HUDEP-2 (cell line): ENCODE measurements around the gene CETP.

ENCODE experiments used
- DNase-seq, 76 experiments: peaks; one replicate each; lab custom pipeline; 2025; ENCODE audit not compliant: unreplicated experiment in 76 of 76; lab: John Stamatoyannopoulos, UW

Gene CETP, protein sequence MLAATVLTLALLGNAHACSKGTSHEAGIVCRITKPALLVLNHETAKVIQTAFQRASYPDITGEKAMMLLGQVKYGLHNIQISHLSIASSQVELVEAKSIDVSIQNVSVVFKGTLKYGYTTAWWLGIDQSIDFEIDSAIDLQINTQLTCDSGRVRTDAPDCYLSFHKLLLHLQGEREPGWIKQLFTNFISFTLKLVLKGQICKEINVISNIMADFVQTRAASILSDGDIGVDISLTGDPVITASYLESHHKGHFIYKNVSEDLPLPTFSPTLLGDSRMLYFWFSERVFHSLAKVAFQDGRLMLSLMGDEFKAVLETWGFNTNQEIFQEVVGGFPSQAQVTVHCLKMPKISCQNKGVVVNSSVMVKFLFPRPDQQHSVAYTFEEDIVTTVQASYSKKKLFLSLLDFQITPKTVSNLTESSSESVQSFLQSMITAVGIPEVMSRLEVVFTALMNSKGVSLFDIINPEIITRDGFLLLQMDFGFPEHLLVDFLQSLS

DNA sequence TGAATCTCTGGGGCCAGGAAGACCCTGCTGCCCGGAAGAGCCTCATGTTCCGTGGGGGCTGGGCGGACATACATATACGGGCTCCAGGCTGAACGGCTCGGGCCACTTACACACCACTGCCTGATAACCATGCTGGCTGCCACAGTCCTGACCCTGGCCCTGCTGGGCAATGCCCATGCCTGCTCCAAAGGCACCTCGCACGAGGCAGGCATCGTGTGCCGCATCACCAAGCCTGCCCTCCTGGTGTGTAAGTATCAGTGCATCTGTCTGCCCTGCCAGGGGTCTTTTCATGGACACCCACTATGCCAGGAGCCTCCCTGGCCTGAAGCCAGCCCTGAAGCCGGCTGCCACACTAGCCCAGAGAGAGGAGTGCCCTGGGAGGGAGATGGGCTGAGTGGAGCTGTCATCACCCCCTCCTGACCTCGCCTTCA, at the start of gene CETP:
Gene CETP, plus strand, starts transcription at position 100 of the 431 bp plus-strand sequence. Its CDS starts 30 bp downstream, at position 130.
- DNase-seq: no peak

DNA sequence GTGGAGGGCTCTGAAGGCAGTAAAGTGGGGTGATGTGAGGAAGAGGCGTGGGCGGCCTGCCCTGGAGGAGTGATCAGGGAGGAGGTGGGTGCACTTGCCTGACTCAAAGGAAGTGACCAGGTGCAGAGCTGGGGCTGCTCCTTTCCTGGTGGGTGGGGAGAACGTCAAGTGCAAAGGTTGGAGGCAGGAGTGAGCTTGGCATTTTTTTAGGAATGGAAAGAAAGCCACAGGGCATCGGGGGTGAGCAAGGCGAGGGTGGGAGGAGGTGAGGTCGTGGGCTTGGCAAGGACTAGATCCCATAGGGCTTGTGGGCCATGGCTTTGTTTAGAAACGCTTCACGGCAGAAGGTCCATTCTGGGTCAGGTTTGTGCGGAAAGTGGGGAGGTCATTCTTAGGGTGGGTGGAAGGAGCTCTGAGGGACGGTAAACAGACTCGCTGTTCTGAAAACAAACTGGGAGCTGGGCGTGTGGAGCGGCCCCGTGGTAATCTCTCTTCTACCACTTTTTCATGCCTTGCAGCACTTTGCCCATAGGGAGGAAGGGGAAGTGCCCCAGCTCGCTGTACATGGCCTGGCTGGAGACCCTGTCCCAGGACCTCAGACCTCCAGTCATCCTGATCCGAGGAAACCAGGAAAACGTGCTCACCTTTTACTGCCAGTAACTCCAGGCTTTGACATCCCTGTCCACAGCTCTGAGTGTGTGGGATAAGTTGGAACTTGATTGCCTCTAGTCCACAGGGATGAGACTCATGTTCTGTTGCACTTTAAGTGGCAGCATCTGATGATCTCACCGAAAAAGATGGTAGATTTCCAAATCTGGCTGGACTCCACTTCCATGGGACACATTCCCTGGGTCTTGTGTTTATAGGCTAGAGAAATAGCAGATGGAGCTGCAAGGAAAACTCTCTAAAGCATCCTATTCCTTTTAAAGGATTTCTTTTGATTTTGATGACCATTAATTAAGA, 48.7 kb upstream of the CETP start:
- no peak for DNase-seq

DNA sequence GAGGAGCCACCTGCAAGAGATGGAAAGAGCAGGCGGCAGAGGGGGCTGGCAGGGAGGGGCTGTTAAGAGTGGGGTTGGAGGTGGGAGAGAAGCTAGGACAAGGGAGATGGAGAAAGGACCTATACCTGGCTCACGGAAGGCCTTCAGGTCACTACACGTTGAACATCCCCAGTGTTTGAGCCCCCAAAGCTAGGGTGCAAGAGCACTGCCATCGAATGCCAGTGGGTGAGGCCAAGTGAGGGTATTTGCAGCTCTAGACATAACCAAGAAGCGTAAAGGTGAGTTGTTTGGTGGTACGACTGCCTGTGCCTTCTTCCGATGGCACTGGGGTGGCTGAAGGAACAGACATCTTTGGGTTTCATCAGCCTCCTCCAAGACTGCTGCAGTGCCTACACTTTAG, 46.9 kb upstream of the CETP start:
- no peak for DNase-seq

DNA sequence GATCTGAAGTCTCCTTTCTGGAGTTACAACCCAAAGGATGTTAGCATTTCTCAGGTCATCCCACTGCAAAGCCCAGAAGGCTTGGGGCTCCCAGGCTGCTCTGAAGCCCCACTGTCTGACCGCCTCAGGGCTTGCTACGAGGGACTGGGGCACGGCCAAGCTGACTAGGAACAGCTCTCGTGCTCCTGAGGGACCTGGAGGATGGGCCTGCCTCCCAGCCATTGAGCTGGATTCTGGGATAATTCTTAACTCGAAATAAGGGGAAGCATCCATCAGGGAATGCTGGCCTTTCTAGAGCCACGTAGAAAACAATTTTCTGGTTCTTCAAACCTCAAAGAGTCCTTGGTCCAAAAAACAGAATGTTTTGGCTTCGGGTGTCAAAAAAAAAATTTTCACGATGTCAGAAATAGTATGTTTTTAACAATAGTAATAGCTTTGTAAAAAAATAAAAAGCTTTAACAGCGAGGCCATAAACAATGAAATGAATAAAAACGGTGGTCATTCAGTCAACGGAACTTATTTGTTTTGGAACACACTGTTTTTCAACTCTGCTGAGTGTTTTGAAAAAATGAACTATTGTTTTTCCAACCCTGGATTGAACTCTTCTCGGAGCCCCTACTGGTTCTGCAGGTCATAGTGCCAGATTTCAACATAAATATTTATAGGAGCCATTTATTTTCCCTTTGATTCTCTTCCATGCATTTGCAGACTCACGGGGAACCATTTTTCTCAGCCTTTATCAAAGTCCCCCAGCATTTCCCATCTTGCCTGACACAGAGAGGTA, 46.2 kb upstream of the CETP start:
- DNase-seq: no peak

DNA sequence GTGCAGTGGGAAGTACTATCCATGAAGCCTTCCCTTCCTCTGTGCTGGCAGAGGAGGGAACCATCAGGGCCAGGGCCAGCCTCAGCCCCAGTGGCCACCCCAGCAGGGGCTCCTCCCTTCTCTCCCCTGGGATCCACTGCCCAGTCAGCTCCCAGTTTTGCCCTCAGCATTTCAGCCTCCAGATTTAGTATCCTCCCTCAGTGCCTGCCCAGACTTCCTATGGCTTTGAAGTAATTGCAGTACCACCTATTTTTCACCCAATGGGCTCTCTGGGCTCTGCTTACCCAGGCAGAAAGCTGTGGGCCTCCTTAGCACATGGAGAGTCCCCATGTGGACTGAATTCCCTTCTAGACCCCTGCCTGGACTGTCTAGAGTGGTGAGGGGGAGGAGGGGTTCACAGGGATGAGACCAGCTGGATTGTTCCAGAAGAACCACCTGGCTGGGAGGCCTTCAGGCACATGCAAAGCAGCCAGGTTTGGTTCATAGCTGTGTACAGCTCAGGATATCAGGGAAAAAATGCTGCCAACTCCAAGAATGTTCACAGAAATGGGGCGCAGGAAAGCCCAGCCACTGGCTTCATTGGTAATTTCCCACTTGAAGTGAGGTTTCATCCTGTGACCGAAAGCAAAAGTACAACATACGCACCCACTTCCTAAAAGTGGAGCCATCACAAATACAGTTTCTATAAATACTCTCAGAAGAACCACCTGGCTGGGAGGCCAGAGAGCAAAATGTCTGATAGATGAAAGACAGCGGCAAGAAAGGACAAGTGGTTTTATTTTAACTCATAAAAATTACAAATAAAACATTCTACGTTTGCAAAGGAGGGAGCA, 45.0 kb upstream of the CETP start:
- DNase-seq: no peak

DNA sequence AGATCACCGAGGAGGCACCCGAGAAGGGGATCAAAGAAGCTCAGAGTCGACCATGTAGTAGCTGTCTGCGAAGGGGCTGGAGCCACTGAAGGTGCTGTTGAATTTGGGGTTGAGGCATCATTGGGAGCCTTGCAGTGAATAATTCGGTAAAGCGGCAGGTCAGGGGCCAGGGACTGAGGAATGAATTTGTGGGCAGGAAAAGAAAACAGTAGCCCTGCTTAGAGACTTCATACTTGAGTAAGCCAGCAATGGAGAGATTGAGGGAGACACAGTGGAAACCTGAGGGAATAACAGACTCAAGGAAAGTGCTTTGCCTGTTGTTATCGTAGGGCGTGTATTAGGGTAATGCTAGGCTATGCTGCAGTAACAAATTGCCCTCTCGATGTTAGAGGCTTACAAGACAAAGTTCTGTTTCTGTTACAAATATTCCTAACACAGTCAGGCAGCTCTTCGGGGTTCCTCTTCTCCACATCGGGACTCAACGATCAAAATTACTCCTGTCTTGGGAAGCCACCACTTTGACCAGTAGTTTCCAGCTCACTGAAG, 43.2 kb upstream of the CETP start:
- DNase-seq: no peak

DNA sequence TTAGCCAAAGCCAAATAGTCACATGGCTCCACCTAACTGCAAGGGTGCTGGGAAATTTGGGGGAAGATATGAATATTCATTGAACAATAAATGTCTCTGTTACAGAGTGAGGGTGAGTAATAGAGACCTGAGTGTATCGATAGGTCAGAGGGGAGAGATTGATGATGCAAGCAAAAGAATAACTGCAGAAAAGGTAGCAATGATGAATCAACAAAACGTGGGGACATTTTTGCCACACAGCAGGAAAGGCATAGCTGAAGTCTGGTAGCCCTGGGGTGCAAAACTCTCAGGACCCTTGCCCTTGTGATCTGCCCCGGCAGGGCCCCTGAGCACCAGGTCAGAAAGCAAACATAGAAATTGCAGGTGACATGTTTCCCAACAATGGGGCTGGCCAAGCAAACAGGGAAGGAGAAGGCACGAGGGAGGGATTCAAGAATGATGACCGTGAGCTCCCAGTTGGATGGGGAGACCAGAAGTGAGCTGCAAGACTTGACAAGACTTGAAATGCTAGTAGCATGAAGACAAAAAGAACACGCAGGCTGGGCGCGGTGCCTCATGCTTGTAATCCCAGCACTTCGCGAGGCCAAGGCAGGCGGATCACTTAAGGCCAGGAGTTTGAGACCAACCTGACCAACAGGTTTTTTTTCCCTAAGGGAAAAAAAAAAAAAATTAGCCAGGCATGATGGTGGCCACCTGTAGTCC, 42.5 kb upstream of the CETP start:
- DNase-seq: no peak

DNA sequence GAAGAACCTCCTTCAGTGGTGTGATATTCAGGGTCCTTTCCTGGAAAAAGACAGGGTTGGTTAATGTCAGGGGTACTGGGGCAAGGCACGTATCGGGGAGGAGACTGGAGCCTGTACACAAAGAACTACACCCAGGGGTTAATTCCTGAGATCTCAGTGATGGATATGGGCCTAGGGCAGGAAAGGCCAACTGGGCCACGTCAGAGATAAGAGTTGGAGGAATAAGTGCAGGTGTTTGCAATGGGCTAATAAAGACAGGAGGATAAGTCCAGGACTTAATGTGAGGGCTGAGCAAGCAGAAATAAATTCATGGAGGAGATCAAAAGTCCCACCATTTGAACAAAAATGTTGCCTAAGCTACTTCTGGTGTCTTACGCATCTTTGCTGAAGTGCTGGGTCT, 40.2 kb upstream of the CETP start:
- DNase-seq: no peak

DNA sequence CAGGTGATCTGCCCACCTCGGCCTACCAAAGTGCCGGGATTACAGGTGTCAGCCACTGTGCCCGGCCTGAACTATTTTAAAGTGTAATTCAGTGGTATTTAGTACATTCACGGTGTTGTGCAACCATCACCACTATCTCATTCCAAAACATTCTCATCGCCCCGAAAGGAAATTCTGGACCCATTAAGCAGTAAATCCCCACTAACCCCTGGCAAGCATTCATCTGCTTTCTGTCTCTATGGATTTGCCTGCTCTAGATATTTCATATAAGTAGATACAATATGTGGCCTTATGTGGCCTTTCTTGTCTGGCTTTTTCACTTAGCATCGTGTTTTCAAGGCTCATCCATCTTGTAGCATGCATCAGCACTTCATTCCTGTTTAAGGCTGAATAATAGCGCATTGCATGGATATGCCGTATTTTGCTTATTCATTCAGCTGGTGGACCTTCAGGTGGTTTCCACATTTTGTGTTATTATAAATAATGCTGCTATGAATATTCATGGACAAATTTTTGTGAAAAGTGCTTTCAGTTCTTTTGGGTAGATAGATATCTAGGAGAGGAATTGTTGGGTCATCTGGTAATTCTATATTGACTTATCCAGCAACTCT, 38.2 kb upstream of the CETP start:
- no peak for DNase-seq

DNA sequence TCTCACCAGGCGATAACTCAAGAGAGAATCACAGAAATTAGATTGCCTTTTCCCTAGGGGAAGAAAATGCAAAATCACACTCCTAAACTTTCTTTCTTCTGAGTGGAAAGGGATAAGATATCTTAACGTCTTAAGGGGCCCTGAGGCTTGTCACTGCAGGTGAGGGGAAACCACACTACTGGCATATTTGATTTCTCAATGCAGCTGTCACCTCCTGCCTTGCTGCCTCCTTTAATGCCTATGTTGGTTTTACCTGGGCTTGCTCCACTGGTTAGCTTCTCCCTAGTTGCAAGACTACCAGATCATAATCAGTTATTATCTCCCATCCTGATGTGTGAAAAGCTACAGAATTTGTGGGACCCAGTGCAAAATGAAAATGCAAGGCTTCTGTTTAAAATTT, 34.3 kb upstream of the CETP start:
- DNase-seq: no peak

DNA sequence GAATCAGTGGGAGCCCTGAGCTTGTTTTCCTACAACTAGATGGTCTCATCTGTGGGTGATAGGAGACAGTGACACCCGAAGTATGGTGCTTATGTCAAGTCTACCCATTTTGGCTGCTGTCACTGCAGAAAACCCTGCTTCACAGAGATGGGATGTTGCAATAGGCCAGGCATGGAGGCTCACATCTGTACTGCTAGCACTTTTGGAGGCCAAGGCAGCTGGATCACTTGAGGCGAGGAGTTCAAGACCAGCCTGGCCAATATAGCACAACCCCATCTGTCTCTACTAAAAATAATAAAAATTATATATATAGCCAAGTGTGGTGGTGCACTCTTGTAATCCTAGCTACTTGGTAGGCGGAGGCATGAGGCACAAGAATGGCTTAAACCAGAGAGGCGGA, 32.1 kb upstream of the CETP start:
- no peak for DNase-seq

DNA sequence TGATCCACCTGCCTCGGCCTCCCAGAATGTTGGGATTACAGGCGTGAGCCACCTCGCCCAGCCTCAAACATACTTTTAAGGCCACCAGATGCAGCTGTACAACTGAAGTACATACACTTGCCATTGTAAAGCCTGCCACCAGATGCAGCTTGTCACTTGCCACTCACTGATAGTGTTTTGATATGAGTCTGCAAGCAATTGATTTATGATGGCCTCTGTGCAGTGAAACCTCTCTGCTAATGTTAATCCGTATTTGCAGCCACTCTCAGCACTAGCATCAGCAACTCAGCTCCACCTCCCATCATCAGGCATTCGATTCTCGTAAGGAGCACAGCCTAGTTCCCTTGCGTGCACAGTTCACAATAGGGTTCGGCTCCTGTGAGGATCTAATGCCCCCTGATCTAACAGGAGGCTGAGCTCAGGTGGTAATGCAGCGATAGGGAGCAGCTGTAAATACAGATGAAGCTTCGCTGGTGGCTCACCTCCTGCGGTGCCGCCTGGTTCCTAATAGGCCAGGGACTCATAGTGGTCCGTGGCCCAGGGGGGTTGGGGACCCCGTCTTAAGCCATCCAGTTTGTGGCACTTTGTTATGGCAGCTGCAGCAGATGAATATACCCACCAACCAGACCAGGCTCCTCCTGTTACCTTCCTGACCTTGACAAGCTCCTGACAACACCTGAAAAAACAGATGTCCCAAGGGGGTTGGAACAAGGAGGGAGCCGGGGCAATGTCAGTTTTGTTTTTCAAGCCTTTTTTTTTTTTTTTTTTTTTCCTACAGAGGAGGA, 31.1 kb upstream of the CETP start:
- DNase-seq: peak in 2 of 76 experiments; percentile 8 to 20

DNA sequence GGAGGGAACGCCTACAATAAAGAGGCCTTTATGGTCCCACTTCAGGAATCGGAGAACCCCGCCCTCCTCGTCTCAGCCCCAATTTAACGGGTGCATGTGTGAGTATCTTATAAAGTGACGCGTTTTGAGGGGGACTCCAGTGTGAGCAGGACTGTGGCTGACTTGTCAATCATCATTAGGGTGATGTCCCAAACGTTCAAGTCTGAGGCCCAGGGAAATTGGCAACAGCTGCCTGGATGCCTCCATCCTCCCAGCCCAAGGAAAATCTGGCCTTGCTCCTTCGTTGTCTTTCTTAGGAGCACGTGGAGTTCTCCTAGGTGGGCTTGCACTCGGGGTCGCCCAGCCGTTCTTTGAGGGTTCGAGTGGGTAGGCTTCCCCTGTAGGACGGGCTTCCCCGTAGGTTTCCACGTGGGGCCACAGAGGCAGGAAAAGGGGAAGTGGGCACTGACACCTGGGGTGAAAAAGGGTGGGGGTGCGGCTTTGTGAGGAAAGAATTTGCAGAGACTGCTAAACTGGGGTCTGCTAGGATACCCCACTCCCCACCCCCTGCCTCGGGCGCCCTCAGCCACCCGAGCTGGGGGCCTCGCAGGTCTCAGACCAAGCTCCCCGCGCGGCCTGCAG, 30.4 kb upstream of the CETP start:
- DNase-seq: peak in 2 of 76 experiments; percentile 49 to 60

DNA sequence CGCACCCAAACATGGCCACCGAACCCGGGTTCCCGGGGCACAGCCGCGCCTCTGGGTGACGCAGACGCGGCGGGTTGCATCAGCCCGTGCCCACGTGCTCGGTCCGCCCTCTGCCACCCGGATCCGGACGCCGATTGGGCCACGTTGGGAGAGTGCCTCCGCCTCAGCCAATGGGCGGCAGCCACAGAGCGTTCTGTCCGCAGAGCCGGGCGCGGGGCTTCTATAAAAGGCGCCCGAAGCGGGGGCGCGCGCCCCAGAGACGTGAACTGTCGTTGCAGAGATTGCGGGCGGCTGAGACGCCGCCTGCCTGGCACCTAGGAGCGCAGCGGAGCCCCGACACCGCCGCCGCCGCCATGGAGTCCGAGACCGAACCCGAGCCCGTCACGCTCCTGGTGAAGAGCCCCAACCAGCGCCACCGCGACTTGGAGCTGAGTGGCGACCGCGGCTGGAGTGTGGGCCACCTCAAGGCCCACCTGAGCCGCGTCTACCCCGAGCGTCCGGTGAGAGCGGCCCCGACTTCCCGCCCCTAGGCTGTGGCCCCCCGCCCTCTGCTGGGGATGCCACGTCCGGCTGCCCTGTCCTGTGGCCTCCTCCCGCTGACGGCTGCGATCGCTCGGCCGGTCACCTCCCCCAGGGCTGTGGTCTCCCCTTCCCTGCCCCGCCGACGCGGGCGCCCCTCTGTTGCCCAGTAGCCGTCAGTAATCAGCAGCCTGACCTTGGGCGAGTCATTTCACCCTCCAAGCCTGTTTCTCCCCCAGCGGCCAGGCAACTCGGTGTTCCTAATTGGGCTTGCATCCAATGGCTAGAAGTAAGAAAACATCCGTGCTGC, 29.6 kb upstream of the CETP start, which contains the start of gene HERPUD1:
Gene HERPUD1, plus strand, starts transcription at position 251 of the 829 bp plus-strand sequence. Its CDS starts 103 bp downstream, at position 354.
- peak in 75 of 76 experiments; percentile 58 to 98 (median 95) for DNase-seq

DNA sequence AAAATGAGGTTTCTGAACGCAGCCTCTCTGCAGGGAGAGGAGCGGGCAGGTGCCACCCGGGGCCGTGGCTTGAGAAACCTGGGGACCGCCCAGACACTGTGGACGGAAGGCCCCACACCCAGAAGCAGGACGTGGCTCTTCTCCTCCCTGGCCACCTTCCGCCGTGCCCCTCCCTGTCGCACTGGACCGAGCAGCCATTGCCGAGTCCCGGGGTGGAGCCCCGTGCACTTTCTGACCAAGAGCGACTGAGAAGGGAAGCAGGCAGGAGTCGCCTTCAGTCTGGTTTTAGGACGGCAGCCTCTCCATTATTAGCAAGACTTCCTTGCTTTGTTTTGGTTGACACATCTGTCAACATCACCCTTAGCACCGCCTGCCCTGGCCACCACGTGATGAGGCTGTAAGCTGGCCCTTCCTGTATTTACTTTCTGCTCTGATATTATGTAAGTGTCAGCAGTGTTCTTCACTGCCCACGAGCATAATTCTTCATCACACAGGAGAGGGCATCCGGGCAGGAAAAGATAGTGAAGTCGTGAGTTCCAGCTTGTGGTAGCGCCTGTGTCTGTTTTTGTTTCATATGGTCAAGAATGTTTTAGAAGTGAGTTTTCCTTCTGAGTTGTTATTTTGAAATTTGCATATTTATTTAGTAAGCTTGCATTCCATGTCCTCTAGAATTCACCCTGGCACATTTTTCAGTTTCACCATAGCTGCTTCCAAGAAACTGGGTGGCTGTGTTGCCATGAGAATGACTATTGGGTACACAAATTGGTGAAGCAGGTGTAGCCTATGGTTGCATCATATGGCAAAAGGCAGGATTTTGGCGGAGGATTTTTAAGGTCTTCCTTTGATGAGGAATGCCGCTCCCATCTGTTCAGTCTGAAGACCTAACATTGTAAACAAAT, 28.8 kb upstream of the CETP start:
- peak in 57 of 76 experiments; percentile 4 to 70 (median 41) for DNase-seq
